HepG2 (cell line): ENCODE measurements around the gene VWCE. TPM values are rescaled to one million over a fixed set of nuclear protein-coding genes. Genes with fewer than 3 reads are reported as not detected.

Experiments used
- CHCHD3 ChIP-seq: sonication (generic); formaldehyde crosslinking; IDR thresholded peaks from 2 replicates; pipeline ENCODE4 v1.8.0; 2022; ENCODE audit warnings: mild to moderate bottlenecking, missing genetic modification reagents, moderate library complexity
- EZH2 ChIP-seq: conservative IDR thresholded peaks from 2 replicates; pipeline ENCODE4 v1.6.1; 2012; ENCODE audit warnings: mild to moderate bottlenecking, low read depth, low read length, moderate library complexity
- GTF2F1 ChIP-seq: fragments of 150-350 bp; IDR thresholded peaks from 2 replicates; pipeline ENCODE4 v1.6.1; 2014; ENCODE audit warnings: low read length
- HCFC1 ChIP-seq: fragments of 150-350 bp; IDR thresholded peaks from 2 replicates; pipeline ENCODE4 v1.6.1; 2014; ENCODE audit warnings: low read depth, low read length
- HDAC2 ChIP-seq: sonication (generic); formaldehyde crosslinking; IDR thresholded peaks from 2 replicates; pipeline ENCODE4 v1.4.0; 2020; ENCODE audit warnings: missing genetic modification reagents
- HMGA1 ChIP-seq: sonication (generic); formaldehyde crosslinking; conservative IDR thresholded peaks from 2 replicates; pipeline ENCODE4 v1.4.0; 2020; ENCODE audit warnings: missing genetic modification reagents
- IKZF4 ChIP-seq: sonication (generic); formaldehyde crosslinking; IDR thresholded peaks from 2 replicates; pipeline ENCODE4 v1.5.1; 2020; ENCODE audit warnings: borderline replicate concordance, mild to moderate bottlenecking, low read depth, missing genetic modification reagents; ENCODE audit errors: not compliant biosample characterization
- KAT2B ChIP-seq: fragments of 150-350 bp; IDR thresholded peaks from 2 replicates; pipeline ENCODE4 v1.6.1; 2014; ENCODE audit warnings: low read depth, low read length, borderline replicate concordance
- KLF11 ChIP-seq: IDR thresholded peaks from 2 replicates; pipeline ENCODE4 v1.6.1; 2016; ENCODE audit warnings: missing compliant biosample characterization
- MIER3 ChIP-seq: IDR thresholded peaks from 2 replicates; pipeline ENCODE4 v1.6.1; 2016; ENCODE audit warnings: missing compliant biosample characterization, borderline replicate concordance
- NONO ChIP-seq, 2 experiments: fragments of 450-650 bp in 1 of 2; sonication (generic) in 1 of 2; formaldehyde crosslinking in 1 of 2; IDR thresholded peaks in 1 of 2; conservative IDR thresholded peaks in 1 of 2; 2 replicates each; pipeline versions ENCODE4 v1.6.1 to v1.8.0; 2017 to 2022; ENCODE audit warnings: mild to moderate bottlenecking in 1 of 2, missing genetic modification reagents in 1 of 2, moderate library complexity in 1 of 2
- SIN3A ChIP-seq: IDR thresholded peaks from 2 replicates; pipeline ENCODE4 v1.6.1; 2011; ENCODE audit warnings: low read depth, mild to moderate bottlenecking, control low read depth, low read length, borderline replicate concordance
- ZBTB7A ChIP-seq: sonication (generic); formaldehyde crosslinking; IDR thresholded peaks from 2 replicates; pipeline ENCODE4 v1.8.0; 2022; ENCODE audit warnings: mild to moderate bottlenecking, missing genetic modification reagents
- ZFY ChIP-seq: sonication (generic); formaldehyde crosslinking; IDR thresholded peaks from 2 replicates; pipeline ENCODE4 v1.4.0; 2020; ENCODE audit warnings: missing genetic modification reagents
- ZMYM4 ChIP-seq: sonication (generic); formaldehyde crosslinking; IDR thresholded peaks from 2 replicates; pipeline ENCODE4 v1.8.1; 2023; ENCODE audit warnings: mild to moderate bottlenecking, missing genetic modification reagents
- ZNF10 ChIP-seq: sonication (generic); formaldehyde crosslinking; IDR thresholded peaks from 2 replicates; pipeline ENCODE4 v1.4.0; 2020; ENCODE audit warnings: mild to moderate bottlenecking, low read depth, missing genetic modification reagents, borderline replicate concordance
- ZNF329 ChIP-seq: sonication (generic); formaldehyde crosslinking; IDR thresholded peaks from 2 replicates; pipeline ENCODE4 v1.9.0; 2021; ENCODE audit warnings: low read depth, mild to moderate bottlenecking, missing genetic modification reagents
- ZNF546 ChIP-seq: sonication (generic); formaldehyde crosslinking; conservative IDR thresholded peaks from 2 replicates; pipeline ENCODE4 v1.8.1; 2023; ENCODE audit warnings: mild to moderate bottlenecking, missing genetic modification reagents
- ZNF746 ChIP-seq: sonication (generic); formaldehyde crosslinking; IDR thresholded peaks from 2 replicates; pipeline ENCODE4 v1.8.0; 2022; ENCODE audit warnings: mild to moderate bottlenecking, missing genetic modification reagents
- ZSCAN21 ChIP-seq: sonication (generic); formaldehyde crosslinking; IDR thresholded peaks from 2 replicates; pipeline ENCODE4 v1.8.0; 2022; ENCODE audit warnings: mild to moderate bottlenecking, missing genetic modification reagents, moderate library complexity, borderline replicate concordance
- polyA plus RNA-seq, 8 experiments: library from polyadenylated mRNA; depleted of rRNA in 3 of 8; stranded (reverse) in 7 of 8; unstranded in 1 of 8; fragments of >200 nt; fragmentation: Illumina TruSeq in 4 of 8; extraction: Trizol in 4 of 8; gene quantifications; 2 replicates each; pipeline versions ENCODE4 v1.2.1 to v1.2.3, GENCODE V29; 2011 to 2016; ENCODE audit warnings: low read depth in 4 of 8, missing spikeins in 1 of 8, mixed read lengths in 1 of 8; ENCODE audit not compliant: insufficient read depth in 1 of 8
- total RNA-seq, 5 experiments: library from RNA; depleted of rRNA; stranded (reverse); fragments of >200 nt; fragmentation: Illumina TruSeq; extraction: Trizol; gene quantifications; 2 replicates each; pipeline ENCODE4 v1.2.3, GENCODE V29; 2016; ENCODE audit warnings: low read depth in 1 of 5
- TF ChIP-seq, protein P1 (sequence below): sonication (generic); formaldehyde crosslinking; IDR thresholded peaks from 2 replicates; pipeline ENCODE4 v1.4.0; 2020; ENCODE audit warnings: mild to moderate bottlenecking, missing genetic modification reagents
- TF ChIP-seq, protein P2 (sequence below): sonication (generic); formaldehyde crosslinking; IDR thresholded peaks from 2 replicates; pipeline ENCODE4 v1.4.0; 2020; ENCODE audit warnings: missing genetic modification reagents
- TF ChIP-seq, protein P3 (sequence below): sonication (generic); formaldehyde crosslinking; IDR thresholded peaks from 2 replicates; pipeline ENCODE4 v1.4.0; 2020; ENCODE audit warnings: missing genetic modification reagents
- TF ChIP-seq, protein P4 (sequence below): IDR thresholded peaks from 2 replicates; pipeline ENCODE4 v1.6.1; 2016

The VWCE gene
- total and polyA plus RNA-seq, 2 of the 13 experiments (the other 11 are each of a cell fraction or from before 2014, with no cell fraction given): 27.6 to 58.3 TPM

DNA sequence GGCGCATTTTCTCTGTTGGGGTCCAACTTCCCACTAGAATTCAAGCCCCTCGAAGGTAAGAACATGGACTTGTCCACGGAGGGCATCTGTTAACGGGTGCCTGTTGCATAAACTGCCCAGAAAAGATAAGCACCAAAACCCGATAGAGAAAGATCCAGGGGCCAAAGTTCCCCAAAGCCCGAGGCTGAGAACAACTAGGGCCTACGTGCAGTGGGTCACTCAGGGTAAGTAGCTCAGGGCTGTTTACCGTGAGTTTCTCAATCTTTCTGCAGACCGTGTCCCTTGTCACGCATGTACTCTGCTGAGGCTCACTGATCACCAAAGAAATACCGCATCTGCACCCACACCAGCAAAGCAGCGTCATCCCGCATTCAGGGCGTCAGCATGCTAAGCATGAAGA, 29.8 kb downstream of the VWCE start (continued):
- TF ChIP-seq, protein P1, sequence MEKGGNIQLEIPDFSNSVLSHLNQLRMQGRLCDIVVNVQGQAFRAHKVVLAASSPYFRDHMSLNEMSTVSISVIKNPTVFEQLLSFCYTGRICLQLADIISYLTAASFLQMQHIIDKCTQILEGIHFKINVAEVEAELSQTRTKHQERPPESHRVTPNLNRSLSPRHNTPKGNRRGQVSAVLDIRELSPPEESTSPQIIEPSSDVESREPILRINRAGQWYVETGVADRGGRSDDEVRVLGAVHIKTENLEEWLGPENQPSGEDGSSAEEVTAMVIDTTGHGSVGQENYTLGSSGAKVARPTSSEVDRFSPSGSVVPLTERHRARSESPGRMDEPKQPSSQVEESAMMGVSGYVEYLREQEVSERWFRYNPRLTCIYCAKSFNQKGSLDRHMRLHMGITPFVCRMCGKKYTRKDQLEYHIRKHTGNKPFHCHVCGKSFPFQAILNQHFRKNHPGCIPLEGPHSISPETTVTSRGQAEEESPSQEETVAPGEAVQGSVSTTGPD (CRISPR knock-in tag): no peak
- no peak for TF ChIP-seq ZNF10 (CRISPR knock-in tag)
- peak; percentile 37; the same call in 1 of the 2 replicates for TF ChIP-seq HDAC2 (CRISPR knock-in tag)
- TF ChIP-seq HMGA1: no peak
- TF ChIP-seq EZH2: no peak
- TF ChIP-seq, protein P2, sequence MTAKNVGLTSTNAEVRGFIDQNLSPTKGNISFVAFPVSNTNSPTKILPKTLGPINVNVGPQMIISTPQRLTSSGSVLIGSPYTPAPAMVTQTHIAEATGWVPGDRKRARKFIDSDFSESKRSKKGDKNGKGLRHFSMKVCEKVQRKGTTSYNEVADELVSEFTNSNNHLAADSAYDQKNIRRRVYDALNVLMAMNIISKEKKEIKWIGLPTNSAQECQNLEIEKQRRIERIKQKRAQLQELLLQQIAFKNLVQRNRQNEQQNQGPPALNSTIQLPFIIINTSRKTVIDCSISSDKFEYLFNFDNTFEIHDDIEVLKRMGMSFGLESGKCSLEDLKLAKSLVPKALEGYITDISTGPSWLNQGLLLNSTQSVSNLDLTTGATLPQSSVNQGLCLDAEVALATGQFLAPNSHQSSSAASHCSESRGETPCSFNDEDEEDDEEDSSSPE (CRISPR knock-in tag): peak; percentile 44; the same call in 1 of the 2 replicates
- TF ChIP-seq, protein P3, sequence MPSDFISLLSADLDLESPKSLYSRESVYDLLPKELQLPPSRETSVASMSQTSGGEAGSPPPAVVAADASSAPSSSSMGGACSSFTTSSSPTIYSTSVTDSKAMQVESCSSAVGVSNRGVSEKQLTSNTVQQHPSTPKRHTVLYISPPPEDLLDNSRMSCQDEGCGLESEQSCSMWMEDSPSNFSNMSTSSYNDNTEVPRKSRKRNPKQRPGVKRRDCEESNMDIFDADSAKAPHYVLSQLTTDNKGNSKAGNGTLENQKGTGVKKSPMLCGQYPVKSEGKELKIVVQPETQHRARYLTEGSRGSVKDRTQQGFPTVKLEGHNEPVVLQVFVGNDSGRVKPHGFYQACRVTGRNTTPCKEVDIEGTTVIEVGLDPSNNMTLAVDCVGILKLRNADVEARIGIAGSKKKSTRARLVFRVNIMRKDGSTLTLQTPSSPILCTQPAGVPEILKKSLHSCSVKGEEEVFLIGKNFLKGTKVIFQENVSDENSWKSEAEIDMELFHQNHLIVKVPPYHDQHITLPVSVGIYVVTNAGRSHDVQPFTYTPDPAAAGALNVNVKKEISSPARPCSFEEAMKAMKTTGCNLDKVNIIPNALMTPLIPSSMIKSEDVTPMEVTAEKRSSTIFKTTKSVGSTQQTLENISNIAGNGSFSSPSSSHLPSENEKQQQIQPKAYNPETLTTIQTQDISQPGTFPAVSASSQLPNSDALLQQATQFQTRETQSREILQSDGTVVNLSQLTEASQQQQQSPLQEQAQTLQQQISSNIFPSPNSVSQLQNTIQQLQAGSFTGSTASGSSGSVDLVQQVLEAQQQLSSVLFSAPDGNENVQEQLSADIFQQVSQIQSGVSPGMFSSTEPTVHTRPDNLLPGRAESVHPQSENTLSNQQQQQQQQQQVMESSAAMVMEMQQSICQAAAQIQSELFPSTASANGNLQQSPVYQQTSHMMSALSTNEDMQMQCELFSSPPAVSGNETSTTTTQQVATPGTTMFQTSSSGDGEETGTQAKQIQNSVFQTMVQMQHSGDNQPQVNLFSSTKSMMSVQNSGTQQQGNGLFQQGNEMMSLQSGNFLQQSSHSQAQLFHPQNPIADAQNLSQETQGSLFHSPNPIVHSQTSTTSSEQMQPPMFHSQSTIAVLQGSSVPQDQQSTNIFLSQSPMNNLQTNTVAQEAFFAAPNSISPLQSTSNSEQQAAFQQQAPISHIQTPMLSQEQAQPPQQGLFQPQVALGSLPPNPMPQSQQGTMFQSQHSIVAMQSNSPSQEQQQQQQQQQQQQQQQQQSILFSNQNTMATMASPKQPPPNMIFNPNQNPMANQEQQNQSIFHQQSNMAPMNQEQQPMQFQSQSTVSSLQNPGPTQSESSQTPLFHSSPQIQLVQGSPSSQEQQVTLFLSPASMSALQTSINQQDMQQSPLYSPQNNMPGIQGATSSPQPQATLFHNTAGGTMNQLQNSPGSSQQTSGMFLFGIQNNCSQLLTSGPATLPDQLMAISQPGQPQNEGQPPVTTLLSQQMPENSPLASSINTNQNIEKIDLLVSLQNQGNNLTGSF (CRISPR knock-in tag): no peak
- TF ChIP-seq CHCHD3 (CRISPR knock-in tag): no peak
- TF ChIP-seq KAT2B: no peak
- peak; percentile 39; the same call in 1 of the 2 replicates for TF ChIP-seq ZMYM4 (CRISPR knock-in tag)
- no peak for TF ChIP-seq ZNF746 (CRISPR knock-in tag)
- TF ChIP-seq SIN3A: no peak
- TF ChIP-seq HCFC1: no peak
- TF ChIP-seq ZSCAN21: no peak
- TF ChIP-seq ZNF546 (CRISPR knock-in tag): no peak
- TF ChIP-seq NONO (IDR thresholded peaks at IDR 0.05): no peak
- TF ChIP-seq NONO (CRISPR knock-in tag; conservative IDR thresholded peaks at IDR 0.05): no peak
- TF ChIP-seq ZFY (CRISPR knock-in tag): peak; percentile 16; the same call in 1 of the 2 replicates
- TF ChIP-seq KLF11 (CRISPR knock-in tag): no peak
- no peak for TF ChIP-seq IKZF4 (CRISPR knock-in tag)
- no peak for TF ChIP-seq GTF2F1
- TF ChIP-seq, protein P4, sequence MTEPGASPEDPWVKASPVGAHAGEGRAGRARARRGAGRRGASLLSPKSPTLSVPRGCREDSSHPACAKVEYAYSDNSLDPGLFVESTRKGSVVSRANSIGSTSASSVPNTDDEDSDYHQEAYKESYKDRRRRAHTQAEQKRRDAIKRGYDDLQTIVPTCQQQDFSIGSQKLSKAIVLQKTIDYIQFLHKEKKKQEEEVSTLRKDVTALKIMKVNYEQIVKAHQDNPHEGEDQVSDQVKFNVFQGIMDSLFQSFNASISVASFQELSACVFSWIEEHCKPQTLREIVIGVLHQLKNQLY (CRISPR knock-in tag): peak; percentile 35; the same call in 1 of the 2 replicates
- 0 out of 2 replicates have a peak, but pooled peaks have one; percentile 31 for TF ChIP-seq ZBTB7A (CRISPR knock-in tag)
- TF ChIP-seq ZNF329 (CRISPR knock-in tag): no peak
- no peak; the same call in 1 of the 2 replicates for TF ChIP-seq MIER3 (CRISPR knock-in tag)
